ENCODE data around the gene FOXP3.

The FOXP3 gene

DNA sequence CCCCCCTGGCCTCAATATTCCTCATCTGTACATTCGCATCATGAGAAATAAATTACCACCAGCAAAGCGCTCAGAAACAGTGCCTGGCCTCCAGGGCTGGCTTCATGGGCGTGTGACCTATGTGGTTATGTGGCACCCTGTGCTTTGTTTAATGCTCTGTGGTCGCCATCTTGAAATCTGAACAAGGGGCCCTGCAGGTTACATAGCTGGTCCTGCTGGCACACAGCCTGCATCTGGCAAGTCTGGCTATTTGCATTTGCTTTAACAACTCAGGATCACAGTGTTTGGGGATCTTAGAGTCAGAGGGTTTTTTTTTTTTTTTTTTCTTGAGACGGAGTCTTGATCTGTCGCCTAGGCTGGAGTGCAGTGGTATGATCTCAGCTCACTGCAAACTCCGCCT lies 9.9 kb downstream of the FOXP3 start:
- in situ Hi-C loops (cut with MboI; ENCODE audit: low sequenced_read_pairs), result no loop called here

- in situ Hi-C loops (cut with MboI; ENCODE audit: low sequenced_read_pairs), result no loop called here
Measured at GRCh38 chrX:49251325-49251724, 13.2 kb downstream of the FOXP3 start.

DNA sequence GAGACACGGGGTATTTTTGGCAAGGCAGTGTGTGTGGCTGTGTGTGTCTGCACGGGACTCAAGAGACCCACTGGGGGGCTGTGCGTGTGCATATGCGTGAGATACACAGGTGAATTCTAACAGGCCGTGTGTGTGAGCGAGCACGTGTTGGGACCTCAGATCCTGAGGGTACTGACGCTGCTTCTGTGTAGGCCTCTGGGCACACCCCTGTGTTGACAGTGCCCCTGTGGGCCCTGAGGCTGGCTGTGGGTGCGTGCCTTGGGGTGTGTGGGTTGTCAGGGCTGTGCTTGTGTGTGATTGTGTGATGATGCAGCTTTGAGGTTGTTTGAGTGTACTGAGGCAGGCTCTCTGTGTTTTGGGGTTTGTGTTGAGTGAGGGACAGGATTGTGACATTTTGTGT lies 13.9 kb downstream of the FOXP3 start:
- in situ Hi-C loops (cut with MboI; ENCODE audit: low sequenced_read_pairs), result no loop called here

GRCh38 chrX:49250066-49250465 lies 14.4 kb downstream of the FOXP3 start:
- in situ Hi-C loops (cut with MboI; ENCODE audit: low sequenced_read_pairs), result no loop called here

GRCh38 chrX:49249616-49250015 lies 14.9 kb downstream of the FOXP3 start:
- in situ Hi-C loops (cut with MboI; ENCODE audit: low sequenced_read_pairs), result no loop called here

DNA sequence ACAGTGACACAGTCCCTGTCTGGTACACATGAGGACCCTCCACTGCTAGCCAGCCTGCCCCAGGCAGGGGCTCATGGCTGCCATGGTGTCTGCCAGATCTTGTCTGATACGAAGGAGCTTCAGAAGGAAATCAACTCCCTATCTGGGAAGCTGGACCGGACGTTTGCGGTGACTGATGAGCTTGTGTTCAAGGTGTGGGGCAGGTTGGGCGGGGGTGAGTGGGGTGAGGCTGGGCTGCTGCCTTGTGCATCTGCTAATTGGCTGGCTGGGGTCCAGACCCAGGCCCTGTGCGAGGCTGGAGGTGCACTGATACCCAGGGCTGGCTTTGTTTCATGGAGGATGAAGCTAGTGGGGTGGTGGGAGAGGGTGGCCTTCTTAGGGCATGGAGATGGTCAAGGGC lies 15.4 kb downstream of the FOXP3 start:
- in situ Hi-C loops (cut with MboI; ENCODE audit: low sequenced_read_pairs), result no loop called here

DNA sequence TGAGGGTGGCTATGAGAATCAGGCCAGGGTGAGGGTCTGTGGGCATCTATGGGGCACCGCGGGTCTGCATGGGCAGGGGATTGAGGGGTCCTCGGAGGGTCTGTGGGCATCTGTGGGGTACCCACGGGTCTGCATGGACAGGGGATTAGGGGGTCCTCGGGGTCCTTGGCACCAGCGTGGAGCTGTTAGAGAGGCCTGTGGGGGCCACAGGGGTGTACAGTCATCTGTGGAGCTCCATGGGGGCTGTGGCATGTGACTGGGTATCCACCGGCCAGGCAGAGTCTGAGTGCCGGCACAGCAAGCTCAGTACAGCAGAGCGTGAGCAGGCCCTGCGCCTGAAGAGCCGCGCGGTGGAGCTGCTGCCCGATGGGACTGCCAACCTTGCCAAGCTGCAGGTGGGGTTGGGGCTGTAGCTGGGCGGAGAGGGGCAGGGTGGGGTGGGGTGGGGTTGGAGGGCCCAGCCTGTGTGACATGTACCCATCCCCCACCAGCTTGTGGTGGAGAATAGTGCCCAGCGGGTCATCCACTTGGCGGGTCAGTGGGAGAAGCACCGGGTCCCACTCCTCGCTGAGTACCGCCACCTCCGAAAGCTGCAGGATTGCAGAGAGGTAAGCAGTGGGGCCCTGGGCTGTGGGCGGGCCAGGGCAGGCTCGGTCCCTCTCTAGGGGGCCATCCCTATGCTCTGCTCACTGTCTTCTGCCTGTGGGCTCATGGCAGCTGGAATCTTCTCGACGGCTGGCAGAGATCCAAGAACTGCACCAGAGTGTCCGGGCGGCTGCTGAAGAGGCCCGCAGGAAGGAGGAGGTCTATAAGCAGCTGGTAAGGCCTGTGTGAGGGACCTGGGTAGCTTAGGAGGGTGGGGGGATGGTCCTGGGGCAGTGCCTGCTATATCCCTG lies 16.3 kb downstream of the FOXP3 start:
- in situ Hi-C loops (cut with MboI; ENCODE audit: low sequenced_read_pairs), result no loop called here

- in situ Hi-C loops (cut with MboI; ENCODE audit: low sequenced_read_pairs), result no loop called here
Measured at GRCh38 chrX:49247346-49247745, 17.2 kb downstream of the FOXP3 start.

DNA sequence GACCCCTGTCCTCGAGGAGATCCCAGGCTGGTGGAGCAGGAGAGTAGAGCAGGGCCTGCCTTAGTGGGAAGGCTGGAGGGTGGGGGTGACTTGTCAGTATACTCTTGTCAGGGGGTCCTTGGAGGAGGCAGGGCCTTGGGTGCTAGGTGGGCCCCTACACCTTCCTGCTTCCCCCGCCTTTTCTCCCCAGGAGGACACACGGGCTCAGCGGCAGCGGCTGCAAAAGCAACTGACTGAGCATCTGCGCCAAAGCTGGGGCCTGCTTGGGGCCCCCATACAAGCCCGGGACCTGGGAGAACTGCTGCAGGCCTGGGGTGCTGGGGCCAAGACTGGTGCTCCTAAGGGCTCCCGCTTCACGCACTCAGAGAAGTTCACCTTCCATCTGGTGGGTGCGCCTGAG lies 18.0 kb downstream of the FOXP3 start:
- in situ Hi-C loops (cut with MboI; ENCODE audit: low sequenced_read_pairs), result no loop called here

GRCh38 chrX:49244207-49244606 lies 20.3 kb downstream of the FOXP3 start:
- in situ Hi-C loops (cut with MboI; ENCODE audit: low sequenced_read_pairs), result no loop called here

- in situ Hi-C loops (cut with MboI; ENCODE audit: low sequenced_read_pairs), result no loop called here
Measured at GRCh38 chrX:49243166-49243565, 21.3 kb downstream of the FOXP3 start.

GRCh38 chrX:49242545-49243066 lies 21.9 kb downstream of the FOXP3 start:
- in situ Hi-C loops (cut with MboI; ENCODE audit: low sequenced_read_pairs), result no loop called here

DNA sequence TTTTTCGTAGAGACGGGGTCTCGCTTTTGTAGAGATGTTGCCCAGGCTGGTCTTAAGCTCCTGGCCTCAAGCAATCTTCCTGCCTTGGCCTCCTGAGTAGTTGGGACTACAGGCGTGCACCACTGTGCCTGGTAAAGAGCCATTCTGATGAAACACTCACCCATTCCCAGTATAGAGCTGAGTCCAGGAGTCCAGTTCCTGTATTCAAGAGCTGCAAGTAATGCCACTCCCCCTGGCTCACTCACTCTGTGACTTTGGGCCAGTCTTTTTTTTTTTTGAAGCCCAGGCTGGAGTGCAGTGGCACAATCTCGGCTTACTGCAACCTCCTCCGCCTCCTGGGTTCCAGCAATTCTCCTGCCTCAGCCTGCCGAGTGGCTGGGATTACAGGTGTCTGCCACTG lies 25.8 kb downstream of the FOXP3 start:
- in situ Hi-C loops (cut with MboI; ENCODE audit: low sequenced_read_pairs), result no loop called here

DNA sequence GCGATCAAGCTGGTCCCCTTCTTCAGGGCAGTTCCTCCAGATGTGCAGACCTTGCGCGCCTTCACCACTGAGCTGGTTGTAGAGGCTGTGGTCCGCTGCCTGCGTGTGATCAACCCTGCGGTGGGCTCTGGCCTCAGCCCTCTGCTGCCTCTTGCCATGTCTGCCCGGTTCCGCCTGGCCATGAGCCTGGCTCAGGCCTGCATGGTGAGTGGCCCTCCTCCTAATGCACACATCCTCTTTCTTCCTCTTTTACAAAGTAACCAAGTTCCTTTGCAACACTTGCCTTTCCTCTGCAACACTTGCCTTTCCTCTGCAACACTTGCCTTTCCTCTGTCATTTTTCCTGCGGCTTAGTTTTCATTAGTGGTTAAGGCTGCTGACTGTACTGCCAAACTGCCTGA lies 27.4 kb downstream of the FOXP3 start:
- in situ Hi-C loops (cut with MboI; ENCODE audit: low sequenced_read_pairs), result no loop called here

DNA sequence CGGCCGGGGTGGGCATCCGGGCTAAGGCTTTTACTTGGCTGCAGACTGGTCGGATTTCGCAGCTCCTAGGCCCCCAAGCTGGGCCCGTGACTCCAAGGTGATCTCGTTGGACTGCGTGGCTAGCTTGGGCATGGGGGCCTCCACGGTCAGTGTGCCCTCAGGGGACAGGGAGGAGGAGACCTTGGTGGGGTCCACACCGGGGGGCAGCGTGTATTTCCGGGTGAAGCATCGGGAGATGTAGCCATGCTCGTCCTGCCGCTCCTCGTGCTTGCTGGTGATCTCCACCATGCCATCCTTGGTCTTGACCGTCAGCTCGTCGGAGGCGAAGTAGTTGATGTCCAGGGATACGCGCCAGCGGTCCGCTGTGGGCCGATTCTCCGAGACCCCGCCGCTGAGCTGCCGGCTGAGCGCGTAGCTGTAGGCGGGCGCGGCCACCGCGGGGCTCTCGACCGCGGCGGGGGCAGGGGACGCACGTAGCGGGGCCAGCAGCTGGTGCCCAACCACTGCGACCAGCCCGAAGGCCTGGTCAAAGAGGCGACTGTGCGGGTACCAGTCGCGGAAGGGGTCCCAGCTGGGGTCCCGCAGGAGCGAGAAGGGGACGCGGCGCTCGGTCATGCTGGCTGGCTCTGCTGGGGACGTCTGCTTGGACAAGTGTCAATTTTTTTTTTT lies 30.5 kb downstream of the FOXP3 start:
- in situ Hi-C loops (cut with MboI; ENCODE audit: low sequenced_read_pairs), result no loop called here

GRCh38 chrX:49233176-49233575 lies 31.3 kb downstream of the FOXP3 start, which contains the start of gene CACNA1F:
CACNA1F (minus strand) TSS chrX:49233340; CDS start chrX:49233309, 31 bp downstream.
- in situ Hi-C loops (cut with MboI; ENCODE audit: low sequenced_read_pairs), result no loop called here

DNA sequence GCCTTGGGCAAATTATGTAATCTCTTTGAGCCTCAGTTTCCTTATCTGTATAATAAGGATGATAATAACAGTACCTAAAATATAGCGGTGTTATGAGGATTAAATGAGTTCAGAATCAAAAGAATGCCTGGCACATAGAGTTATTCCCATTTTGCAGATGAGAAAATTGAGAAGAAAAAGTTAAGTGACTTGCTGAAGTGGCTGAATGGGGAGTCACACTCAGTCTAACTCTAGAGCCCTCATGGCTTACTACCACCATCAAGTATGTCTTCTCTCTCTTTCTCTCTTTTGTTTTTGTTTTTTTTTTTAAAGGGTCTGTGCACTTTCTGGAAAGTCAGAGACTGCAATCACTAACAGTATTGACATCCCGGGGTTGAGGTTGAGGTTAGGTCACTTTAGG lies 32.0 kb downstream of the FOXP3 start:
- in situ Hi-C loops (cut with MboI; ENCODE audit: low sequenced_read_pairs), result no loop called here

DNA sequence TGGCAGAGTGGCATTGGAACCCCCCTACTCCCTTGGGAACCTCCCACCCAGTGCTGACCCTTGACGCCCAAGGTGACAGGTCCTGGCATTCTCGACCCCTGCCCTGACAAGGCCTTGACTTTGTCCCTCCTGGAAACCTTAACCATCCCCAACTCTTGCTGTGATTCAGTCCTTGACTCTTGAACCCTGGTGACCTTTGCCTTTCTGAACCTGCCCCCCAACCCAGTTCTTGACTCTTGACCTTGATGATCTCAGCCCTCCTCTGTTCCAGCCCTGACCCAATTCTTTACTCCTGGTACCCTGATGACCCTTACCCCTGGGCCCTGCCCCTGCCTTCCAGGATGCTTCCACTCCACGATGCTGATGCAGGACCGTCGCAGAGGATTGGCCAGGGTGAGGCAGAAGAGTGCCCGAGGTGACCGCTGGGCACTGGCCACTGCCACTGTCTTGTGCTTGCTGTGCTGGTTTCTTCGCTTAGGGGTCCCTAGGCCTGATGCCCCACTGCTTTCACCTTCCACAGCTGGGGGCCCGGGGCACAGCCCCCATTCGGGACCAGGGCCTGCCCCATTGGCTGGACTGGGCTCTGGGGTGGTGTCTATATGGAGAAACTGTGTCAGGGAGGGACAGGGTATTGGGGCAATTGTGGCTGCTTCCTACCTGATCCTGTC lies 33.0 kb downstream of the FOXP3 start:
- in situ Hi-C loops (cut with MboI; ENCODE audit: low sequenced_read_pairs), result no loop called here

GRCh38 chrX:49230500-49231232 lies 33.8 kb downstream of the FOXP3 start:
- in situ Hi-C loops (cut with MboI; ENCODE audit: low sequenced_read_pairs), result no loop called here

DNA sequence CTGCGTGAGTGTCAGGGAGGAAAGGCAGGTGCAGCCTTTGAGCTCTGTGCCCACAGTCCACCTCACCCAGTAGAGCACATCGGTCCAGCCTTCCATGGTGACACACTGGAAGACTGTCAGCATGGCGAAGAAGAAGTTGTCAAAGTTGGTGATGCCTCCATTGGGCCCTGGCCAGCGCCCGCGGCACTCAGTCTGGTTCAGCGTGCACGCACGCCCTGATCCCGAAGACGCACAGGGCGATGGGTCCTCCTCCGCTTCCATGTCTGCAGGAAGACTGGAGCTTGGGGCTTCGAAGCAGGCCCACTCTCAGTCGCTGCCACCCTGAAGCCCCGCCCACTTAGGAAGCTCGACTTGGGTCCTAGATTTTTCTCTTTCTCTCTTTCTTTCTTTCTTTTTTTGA lies 36.3 kb downstream of the FOXP3 start:
- in situ Hi-C loops (cut with MboI; ENCODE audit: low sequenced_read_pairs), result no loop called here

DNA sequence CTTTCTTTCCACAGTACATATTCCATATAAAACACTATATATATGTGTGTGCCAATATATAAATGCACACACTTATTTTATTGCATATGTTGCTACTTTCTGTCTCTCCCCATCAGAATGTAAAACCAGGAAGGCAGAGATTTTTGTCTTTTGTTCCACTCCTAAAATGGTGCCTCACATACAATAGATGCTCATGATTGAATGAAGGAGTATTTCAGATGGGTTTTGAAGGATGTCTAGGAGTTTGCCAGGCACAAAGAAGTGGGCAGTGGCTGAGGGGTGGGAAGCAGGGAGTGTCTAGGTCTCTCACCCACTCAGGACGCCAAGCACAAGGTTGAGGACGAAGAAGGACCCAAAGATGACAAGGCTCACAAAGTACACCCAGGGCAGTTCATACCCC lies 36.8 kb downstream of the FOXP3 start:
- in situ Hi-C loops (cut with MboI; ENCODE audit: low sequenced_read_pairs), result no loop called here
